Stimulated activated CD8-positive, alpha-beta memory T cell treated with anti-CD3 and anti-CD28 coated beads, Interleukin-12 subunit alpha, Interleukin-12 subunit beta, amount 100 ng/mL, for 1 hour (primary cell): Measurements from ENCODE around the gene IFIT1B.
A peak's percentile ranks its signal among the peaks of the same experiment; 100 is the strongest.

Source experiments
- DNase-seq: peaks from one replicate; pipeline ENCODE4 v3.0.0-alpha.2; 2020; ENCODE audit warnings: low read depth

IFIT1B gene

GRCh38 chr10:89413398-89413912, 35.6 kb downstream of the IFIT1B start:
- no peak for DNase-seq

- peak; percentile 38 for DNase-seq
Measured at GRCh38 chr10:89414146-89414878, 36.5 kb downstream of the IFIT1B start, which contains the start of gene IFIT5. IFIT5 (plus strand) TSS chr10:89414568; CDS start chr10:89414799, 231 bp downstream.

GRCh38 chr10:89414879-89415821, 37.3 kb downstream of the IFIT1B start:
- DNase-seq = no peak

- no peak for DNase-seq
Measured at GRCh38 chr10:89416465-89416864, 38.6 kb downstream of the IFIT1B start.

- DNase-seq = no peak
Measured at GRCh38 chr10:89419548-89419947, 41.7 kb downstream of the IFIT1B start.

GRCh38 chr10:89421018-89421476, 43.2 kb downstream of the IFIT1B start:
- no peak for DNase-seq

- no peak for DNase-seq
Measured at GRCh38 chr10:89425000-89425399, 47.1 kb downstream of the IFIT1B start.

- DNase-seq = no peak
Measured at GRCh38 chr10:89426230-89426868, 48.5 kb downstream of the IFIT1B start.

GRCh38 chr10:89427629-89428028, 49.8 kb downstream of the IFIT1B start:
- DNase-seq = no peak

GRCh38 chr10:89428877-89429276, 51.0 kb downstream of the IFIT1B start:
- no peak for DNase-seq

- no peak for DNase-seq
Measured at GRCh38 chr10:89431977-89432376, 54.1 kb downstream of the IFIT1B start.
